SJSA1 (cell line): ENCODE results near the gene SIMC1. TPM values are rescaled to one million over a fixed set of nuclear protein-coding genes. Genes with fewer than 3 reads are reported as not detected.

ENCODE experiments used
- DNase-seq, 2 experiments: peaks; one replicate each; pipeline ENCODE4 v3.0.0-alpha.2; 2015 to 2020; ENCODE audit warnings: low spot score in 2 of 2, low read depth in 1 of 2
- H3K27ac ChIP-seq: fragments of 250-450 bp; sonication (Bioruptor Pico); 2 replicates; pipeline ENCODE4 v1.5.1; 2020; ENCODE audit warnings: mild to moderate bottlenecking, moderate library complexity
- H3K27me3 ChIP-seq: fragments of 250-450 bp; sonication (Bioruptor Pico); replicated peaks from 2 replicates; pipeline ENCODE4 v1.5.1; 2020; ENCODE audit warnings: mild to moderate bottlenecking, moderate library complexity
- H3K36me3 ChIP-seq: fragments of 250-450 bp; sonication (Bioruptor Pico); 2 replicates; pipeline ENCODE4 v1.5.1; 2020; ENCODE audit warnings: mild to moderate bottlenecking
- H3K4me1 ChIP-seq: fragments of 250-450 bp; sonication (Bioruptor Pico); replicated peaks from 2 replicates; pipeline ENCODE4 v1.6.1; 2021; ENCODE audit warnings: mild to moderate bottlenecking
- H3K4me3 ChIP-seq: fragments of 250-450 bp; sonication (Bioruptor Pico); 2 replicates; pipeline ENCODE4 v1.5.1; 2020; ENCODE audit warnings: mild to moderate bottlenecking
- H3K9me3 ChIP-seq: fragments of 250-450 bp; sonication (Bioruptor Pico); replicated peaks from 2 replicates; pipeline ENCODE4 v1.5.1; 2020; ENCODE audit warnings: mild to moderate bottlenecking
- total RNA-seq: library from RNA; depleted of rRNA; stranded (reverse); fragments of >200 nt; shearing (Covaris generic); gene quantifications from 2 replicates; pipeline ENCODE4 v1.2.3, GENCODE V29; 2014

The SIMC1 gene
- total RNA-seq, 1 experiment from 2014 or later = 5.2 TPM

- no peak overlapping the region for H3K27ac ChIP-seq
- no peak overlapping the region for H3K4me3 ChIP-seq
- no peaks in the 10 kb centered on the region; the same call in 1 of the 2 replicates for H3K36me3 ChIP-seq
- no peak for DNase-seq
- no peaks in the 10 kb centered on the region for H3K27me3 ChIP-seq
- H3K9me3 ChIP-seq = no peaks in the 10 kb centered on the region
- no peaks in the 10 kb centered on the region for H3K4me1 ChIP-seq
These were observed 133.7 kb downstream of the SIMC1 start for GRCh38 chr5:176371621-176372539.

- H3K4me1 ChIP-seq = no peaks in the 10 kb centered on the region
- peaks cover under 1% of the 10 kb centered on the region; the same call in 1 of the 2 replicates for H3K36me3 ChIP-seq
- DNase-seq = no peak
- H3K9me3 ChIP-seq = no peaks in the 10 kb centered on the region
- no peaks in the 10 kb centered on the region for H3K27me3 ChIP-seq
- no peak overlapping the region for H3K27ac ChIP-seq
- H3K4me3 ChIP-seq = no peak overlapping the region
These were observed 135.0 kb downstream of the SIMC1 start for GRCh38 chr5:176373100-176373818.

- Histone ChIP-seq H3K4me1 (no peaks in the 10 kb centered on the region), H3K9me3 (no peaks in the 10 kb centered on the region), H3K36me3 (peaks cover 54% of the 10 kb centered on the region), H3K4me3 (no peak overlapping the region), H3K27ac (no peak overlapping the region), H3K27me3 (no peaks in the 10 kb centered on the region)
- DNase-seq = no peak
These were observed 141.7 kb downstream of the SIMC1 start for GRCh38 chr5:176379881-176380280.

GRCh38 chr5:176381423-176381822, 143.2 kb downstream of the SIMC1 start:
- Histone ChIP-seq H3K27me3 (no peaks in the 10 kb centered on the region), H3K4me3 (no peak overlapping the region), H3K36me3 (peaks cover 70% of the 10 kb centered on the region), H3K9me3 (no peaks in the 10 kb centered on the region), H3K4me1 (no peaks in the 10 kb centered on the region), H3K27ac (no peak overlapping the region)
- DNase-seq = no peak

- Histone ChIP-seq H3K9me3 (no peaks in the 10 kb centered on the region), H3K4me3 (no peak overlapping the region), H3K4me1 (peaks cover under 1% of the 10 kb centered on the region), H3K36me3 (peaks cover 74% of the 10 kb centered on the region), H3K27ac (no peak overlapping the region), H3K27me3 (no peaks in the 10 kb centered on the region)
- no peak for DNase-seq
These were observed 143.8 kb downstream of the SIMC1 start for GRCh38 chr5:176381979-176382378.

GRCh38 chr5:176382721-176383120, 144.5 kb downstream of the SIMC1 start:
- no peak overlapping the region for H3K4me3 ChIP-seq
- no peaks in the 10 kb centered on the region for H3K9me3 ChIP-seq
- H3K27me3 ChIP-seq = no peaks in the 10 kb centered on the region
- peaks cover 8% of the 10 kb centered on the region for H3K4me1 ChIP-seq
- peaks cover 80% of the 10 kb centered on the region for H3K36me3 ChIP-seq
- no peak overlapping the region for H3K27ac ChIP-seq
- DNase-seq = no peak

- peaks cover 9% of the 10 kb centered on the region for H3K4me1 ChIP-seq
- no peak overlapping the region for H3K27ac ChIP-seq
- no peak overlapping the region for H3K4me3 ChIP-seq
- H3K9me3 ChIP-seq = no peaks in the 10 kb centered on the region
- no peak for DNase-seq
- peaks cover 84% of the 10 kb centered on the region for H3K36me3 ChIP-seq
- no peaks in the 10 kb centered on the region for H3K27me3 ChIP-seq
These were observed 145.2 kb downstream of the SIMC1 start for GRCh38 chr5:176383248-176383905.

- Histone ChIP-seq H3K4me1 (peaks cover 9% of the 10 kb centered on the region), H3K27me3 (no peaks in the 10 kb centered on the region), H3K36me3 (peaks cover 83% of the 10 kb centered on the region), H3K4me3 (no peak overlapping the region), H3K27ac (no peak overlapping the region), H3K9me3 (no peaks in the 10 kb centered on the region)
- no peak for DNase-seq
These were observed 145.7 kb downstream of the SIMC1 start for GRCh38 chr5:176383961-176384360.

GRCh38 chr5:176384366-176384930, 146.2 kb downstream of the SIMC1 start:
- Histone ChIP-seq H3K9me3 (no peaks in the 10 kb centered on the region), H3K27me3 (no peaks in the 10 kb centered on the region), H3K36me3 (peaks cover 82% of the 10 kb centered on the region), H3K27ac (no peak overlapping the region), H3K4me3 (no peak overlapping the region), H3K4me1 (peaks cover 9% of the 10 kb centered on the region)
- DNase-seq = no peak

GRCh38 chr5:176384991-176385390, 146.8 kb downstream of the SIMC1 start:
- Histone ChIP-seq H3K4me1 (peaks cover 14% of the 10 kb centered on the region), H3K36me3 (peaks cover 81% of the 10 kb centered on the region), H3K27ac (no peak overlapping the region), H3K4me3 (no peak overlapping the region), H3K27me3 (no peaks in the 10 kb centered on the region), H3K9me3 (no peaks in the 10 kb centered on the region)
- no peak for DNase-seq

- Histone ChIP-seq H3K27me3 (no peaks in the 10 kb centered on the region), H3K36me3 (peaks cover 84% of the 10 kb centered on the region), H3K4me3 (no peak overlapping the region), H3K9me3 (no peaks in the 10 kb centered on the region), H3K4me1 (peaks cover 14% of the 10 kb centered on the region), H3K27ac (no peak overlapping the region)
- DNase-seq = no peak
These were observed 148.3 kb downstream of the SIMC1 start for GRCh38 chr5:176386491-176386890.

GRCh38 chr5:176387384-176387925, 149.2 kb downstream of the SIMC1 start:
- Histone ChIP-seq H3K36me3 (peaks cover 84% of the 10 kb centered on the region), H3K27ac (peak overlapping the region; percentile 67; the same call in 1 of the 2 replicates), H3K9me3 (no peaks in the 10 kb centered on the region), H3K27me3 (no peaks in the 10 kb centered on the region), H3K4me3 (peak overlapping the region; percentile 55), H3K4me1 (peaks cover 14% of the 10 kb centered on the region)
- DNase-seq = no peak

GRCh38 chr5:176388003-176388443, 149.8 kb downstream of the SIMC1 start:
- H3K27ac ChIP-seq = peak overlapping the region; percentile 67
- DNase-seq = no peak
- H3K9me3 ChIP-seq = no peaks in the 10 kb centered on the region
- H3K4me3 ChIP-seq = peak overlapping the region; percentile 55
- H3K36me3 ChIP-seq = peaks cover 84% of the 10 kb centered on the region
- no peaks in the 10 kb centered on the region for H3K27me3 ChIP-seq
- H3K4me1 ChIP-seq = peaks cover 14% of the 10 kb centered on the region
